Cardiac ventricle fibroblast (primary cell): ENCODE data around the gene BBX. TPM values are rescaled to one million over a fixed set of nuclear protein-coding genes. Genes with fewer than 3 reads are reported as not detected.

Experiments used
- total RNA-seq: library from RNA; depleted of rRNA; stranded (reverse); fragments of >200 nt; gene quantifications from 2 replicates; pipeline ENCODE4 v1.2.3, GENCODE V29; 2015

Gene BBX
- total RNA-seq, result 44.5 and 64.2 TPM in 2 replicates

DNA sequence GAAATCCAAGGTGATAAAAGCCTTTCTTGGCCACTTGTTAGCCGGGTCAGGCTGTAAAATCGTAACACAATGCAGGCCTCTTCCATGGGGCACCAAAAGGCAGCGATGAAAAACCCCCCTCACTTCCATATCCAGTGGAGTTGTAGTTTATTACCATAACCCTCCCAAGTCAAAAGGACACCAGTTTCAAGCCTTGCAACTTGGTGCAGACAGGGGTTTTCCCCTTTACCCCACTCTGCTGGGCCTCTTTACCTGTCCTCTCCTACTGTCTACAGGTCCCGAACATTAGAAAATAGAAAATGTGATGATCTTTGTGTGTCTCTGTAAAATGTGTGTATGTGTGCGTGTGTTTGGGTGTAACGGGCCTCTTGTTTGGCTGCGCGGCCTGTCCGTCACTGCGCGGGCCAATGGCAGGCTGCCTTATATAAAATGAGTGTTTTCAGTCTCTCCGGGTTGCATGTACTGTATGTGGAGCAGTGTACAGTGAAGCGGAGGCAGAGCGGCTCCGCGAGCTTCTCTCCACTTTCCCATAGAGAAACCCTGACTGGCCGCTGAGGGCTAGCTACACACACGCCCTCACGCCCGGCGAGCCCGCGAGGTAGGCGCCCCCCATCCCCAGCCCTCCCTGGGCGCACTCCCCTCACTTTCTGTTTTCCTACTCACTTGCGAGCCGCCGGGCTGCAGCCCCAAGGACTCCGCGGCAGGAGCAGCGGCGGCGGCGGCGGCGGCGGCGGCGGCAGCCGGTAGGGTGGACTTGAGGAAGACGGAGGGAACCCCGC, at the start of gene BBX:
Gene BBX (plus strand): TSS at position 453 of the 779 bp plus-strand sequence. CDS start 187,499 bp downstream, outside the sequence.

Other genes starting within 250 kb of the BBX start
- gene CCDC54, start 145.5 kb upstream of the BBX start, total RNA-seq, result not detected in 2 replicates